PFSK-1 (cell line): ENCODE results near the gene RIT2.

Experiments used
- POLR2AphosphoS5 ChIP-seq: IDR thresholded peaks from 2 replicates; pipeline ENCODE4 v1.6.1; 2012; ENCODE audit warnings: low read depth, mild to moderate bottlenecking, control low read depth, low read length, moderate library complexity
- SIN3A ChIP-seq: IDR thresholded peaks from 2 replicates; pipeline ENCODE4 v1.6.1; 2012; ENCODE audit warnings: mild to moderate bottlenecking, low read length, moderate library complexity, borderline replicate concordance; ENCODE audit not compliant: insufficient read depth
- TAF1 ChIP-seq: IDR thresholded peaks from 2 replicates; pipeline ENCODE4 v1.6.1; 2012; ENCODE audit warnings: low read length, control low read depth, borderline replicate concordance; ENCODE audit not compliant: insufficient read depth
- TF ChIP-seq, protein P1 (sequence below), 2 experiments: IDR thresholded peaks; 2 replicates each; pipeline versions ENCODE4 v1.6.1 to v1.8.0; 2011 to 2012; ENCODE audit warnings: low read depth in 2 of 2, low read length in 2 of 2, control low read depth in 1 of 2, inconsistent platforms in 1 of 2, mild to moderate bottlenecking in 1 of 2, moderate library complexity in 1 of 2; ENCODE audit not compliant: insufficient read depth in 1 of 2

- TF ChIP-seq, protein P1, sequence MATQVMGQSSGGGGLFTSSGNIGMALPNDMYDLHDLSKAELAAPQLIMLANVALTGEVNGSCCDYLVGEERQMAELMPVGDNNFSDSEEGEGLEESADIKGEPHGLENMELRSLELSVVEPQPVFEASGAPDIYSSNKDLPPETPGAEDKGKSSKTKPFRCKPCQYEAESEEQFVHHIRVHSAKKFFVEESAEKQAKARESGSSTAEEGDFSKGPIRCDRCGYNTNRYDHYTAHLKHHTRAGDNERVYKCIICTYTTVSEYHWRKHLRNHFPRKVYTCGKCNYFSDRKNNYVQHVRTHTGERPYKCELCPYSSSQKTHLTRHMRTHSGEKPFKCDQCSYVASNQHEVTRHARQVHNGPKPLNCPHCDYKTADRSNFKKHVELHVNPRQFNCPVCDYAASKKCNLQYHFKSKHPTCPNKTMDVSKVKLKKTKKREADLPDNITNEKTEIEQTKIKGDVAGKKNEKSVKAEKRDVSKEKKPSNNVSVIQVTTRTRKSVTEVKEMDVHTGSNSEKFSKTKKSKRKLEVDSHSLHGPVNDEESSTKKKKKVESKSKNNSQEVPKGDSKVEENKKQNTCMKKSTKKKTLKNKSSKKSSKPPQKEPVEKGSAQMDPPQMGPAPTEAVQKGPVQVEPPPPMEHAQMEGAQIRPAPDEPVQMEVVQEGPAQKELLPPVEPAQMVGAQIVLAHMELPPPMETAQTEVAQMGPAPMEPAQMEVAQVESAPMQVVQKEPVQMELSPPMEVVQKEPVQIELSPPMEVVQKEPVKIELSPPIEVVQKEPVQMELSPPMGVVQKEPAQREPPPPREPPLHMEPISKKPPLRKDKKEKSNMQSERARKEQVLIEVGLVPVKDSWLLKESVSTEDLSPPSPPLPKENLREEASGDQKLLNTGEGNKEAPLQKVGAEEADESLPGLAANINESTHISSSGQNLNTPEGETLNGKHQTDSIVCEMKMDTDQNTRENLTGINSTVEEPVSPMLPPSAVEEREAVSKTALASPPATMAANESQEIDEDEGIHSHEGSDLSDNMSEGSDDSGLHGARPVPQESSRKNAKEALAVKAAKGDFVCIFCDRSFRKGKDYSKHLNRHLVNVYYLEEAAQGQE (IDR thresholded peaks at IDR 0.05; ENCODE audit: insufficient read depth in 1 of 2, low read depth in 2 of 2, low read length in 2 of 2), result no peak
- TF ChIP-seq POLR2AphosphoS5 (no peak), TAF1 (no peak), SIN3A (no peak)
Observed at GRCh38 chr18:43159086-43159770, 43.7 kb upstream of the RIT2 start.
